ENCODE data around the gene TMEM250.
"Not testable (repeated sequence)": the region's sequence is repeated elsewhere in the genome, so short reads cannot be mapped to it uniquely, and the experiment has no call there.

The TMEM250 gene

GRCh38 chr9:136118320-136119060, at the start of gene TMEM250:
TSS of gene TMEM250 (minus strand) at chr9:136118875. CDS start at chr9:136116900, 1,975 bp downstream.
- DNase-seq: peak; percentile 93

- DNase-seq: no peak
Observed at GRCh38 chr9:136163248-136163850, 44.7 kb upstream of the TMEM250 start.

GRCh38 chr9:136160995-136161610, 42.4 kb upstream of the TMEM250 start:
- no peak for DNase-seq

GRCh38 chr9:136160381-136160841, 41.7 kb upstream of the TMEM250 start:
- no peak for DNase-seq

GRCh38 chr9:136159851-136160250, 41.2 kb upstream of the TMEM250 start:
- no peak for DNase-seq

- no peak for DNase-seq
Observed at GRCh38 chr9:136157477-136158265, 39.0 kb upstream of the TMEM250 start.

- no peak for DNase-seq
Observed at GRCh38 chr9:136156209-136157120, 37.8 kb upstream of the TMEM250 start.

- no peak for DNase-seq
Observed at GRCh38 chr9:136155576-136155975, 36.9 kb upstream of the TMEM250 start.

GRCh38 chr9:136154943-136155342, 36.3 kb upstream of the TMEM250 start:
- no peak for DNase-seq

GRCh38 chr9:136153381-136154065, 34.8 kb upstream of the TMEM250 start:
- DNase-seq: no peak

- no peak for DNase-seq
Observed at GRCh38 chr9:136152931-136153330, 34.3 kb upstream of the TMEM250 start.

GRCh38 chr9:136152543-136152866, 33.8 kb upstream of the TMEM250 start:
- DNase-seq: no peak

- no peak for DNase-seq
Observed at GRCh38 chr9:136151848-136152542, 33.3 kb upstream of the TMEM250 start.

- no peak for DNase-seq
Observed at GRCh38 chr9:136151214-136151804, 32.6 kb upstream of the TMEM250 start.

- not testable (repeated sequence) for DNase-seq
Observed at GRCh38 chr9:136150664-136151213, 32.1 kb upstream of the TMEM250 start.

GRCh38 chr9:136149853-136150252, 31.2 kb upstream of the TMEM250 start:
- no peak for DNase-seq

GRCh38 chr9:136149337-136149736, 30.7 kb upstream of the TMEM250 start:
- no peak for DNase-seq

- no peak for DNase-seq
Observed at GRCh38 chr9:136148766-136149165, 30.1 kb upstream of the TMEM250 start.

- no peak for DNase-seq
Observed at GRCh38 chr9:136147890-136148714, 29.4 kb upstream of the TMEM250 start.

Measured in amniotic stem cell (primary cell).